Adrenal gland (tissue), 12 donors: ENCODE data around the gene NKX1-2. TPM values are rescaled to one million over a fixed set of nuclear protein-coding genes. Genes with fewer than 3 reads are reported as not detected.

Experiments
- DNase-seq, 7 donors: peaks; one replicate each; pipeline ENCODE4 v3.0.0-alpha.2; 2019 to 2020
- H3K27ac ChIP-seq, 5 donors: fragments of 200-600 bp; sonication (generic) in 4 of 5; 1 replicate in 3 of 5; 2 replicates in 2 of 5; pipeline versions ENCODE4 v1.5.1 to v1.8.0; 2016 to 2020; ENCODE audit warnings: mild to moderate bottlenecking in 1 of 5
- H3K27me3 ChIP-seq: fragments of 200-600 bp; 2 replicates; pipeline ENCODE4 v1.8.0; 2021
- H3K36me3 ChIP-seq, 2 donors: fragments of 200-600 bp; replicated peaks in 1 of 2; 1 replicate in 1 of 2; 2 replicates in 1 of 2; pipeline versions ENCODE4 v1.5.1 to v1.8.0; 2018 to 2022
- H3K4me1 ChIP-seq, 2 donors: fragments of 200-600 bp; replicated peaks in 1 of 2; 1 replicate in 1 of 2; 2 replicates in 1 of 2; pipeline versions ENCODE4 v1.5.1 to v1.8.0; 2018 to 2021
- H3K4me3 ChIP-seq, 4 donors: fragments of 200-600 bp; sonication (generic) in 3 of 4; one replicate each; pipeline ENCODE4 v1.5.1; 2016 to 2018
- H3K9me3 ChIP-seq, 3 donors: fragments of 200-600 bp; sonication (generic) in 1 of 3; replicated peaks in 1 of 3; 1 replicate in 2 of 3; 2 replicates in 1 of 3; pipeline versions ENCODE4 v1.5.1 to v1.8.0; 2016 to 2021
- CTCF ChIP-seq, 6 experiments: fragments of 450-650 bp in 4 of 6; fragments of 200-600 bp in 2 of 6; sonication (generic) in 1 of 6; IDR thresholded peaks; 1 replicate in 5 of 6; 2 replicates in 1 of 6; pipeline versions ENCODE4 v1.5.1 to v1.8.0; 2016 to 2021; ENCODE audit warnings: antibody characterized with exemption in 6 of 6, mild to moderate bottlenecking in 2 of 6, moderate library complexity in 1 of 6
- POLR2A ChIP-seq, 2 donors: fragments of 450-650 bp; IDR thresholded peaks; one replicate each; pipeline ENCODE4 v1.6.1; 2017; ENCODE audit warnings: antibody characterized with exemption in 2 of 2, mild to moderate bottlenecking in 2 of 2, moderate library complexity in 1 of 2
- WGBS, 4 donors: extraction: QIAGEN DNeasy Blood & Tissue Kit in 2 of 4; methylation state at CpG; one replicate each; pipeline versions ENCODE4 v1.1.5 to v1.1.7; 2013 to 2017; 5-methylcytosine and 5-hydroxymethylcytosine counted together
- intact Hi-C, 2 donors: fragments of 100-400 bp; cut with DNase I; formaldehyde crosslinking; loops; one replicate each; pipeline versions ENCODE4 v1.14.1 to v1.15.0; 2022 to 2023
- polyA plus RNA-seq, 3 donors: library from polyadenylated mRNA; stranded (reverse); fragments of 200-250 nt in 2 of 3; fragments of 350-450 nt in 1 of 3; fragmentation: Illumina TruSeq in 1 of 3; extraction: RNeasy Lipid Tissue Mini Kit (QIAGEN cat#74804) in 1 of 3; gene quantifications; one replicate each; pipeline ENCODE4 v1.2.3, GENCODE V29; 2013 to 2014
- total RNA-seq, 9 donors: library from RNA; depleted of rRNA in 4 of 9; stranded (reverse); fragments of >200 nt in 4 of 9; fragments of 120-200 nt in 1 of 9; fragmentation: NEBNext Ultra II Directional in 1 of 9; extraction: Animal tissue kit (Norgen Biotek cat#: 25700) in 1 of 9; gene quantifications; one replicate each; pipeline versions ENCODE4 v1.1.0 to v1.2.4, GENCODE V29; 2013 to 2023
- donor health status: healthy with polysubstance abuse.
- donor health status: Bipolar disorder and iron deficiency.
- donor health status: DM: yes; HTN: yes; CAD: no.
- donor health status: DM: no; HTN: no; CAD: no.
- donor health status: DM: no; HTN: no; CAD: no.
- donor health status: DM: yes; HTN: yes; CAD: no.

Gene NKX1-2
- total and polyA plus RNA-seq, 12 donors: not detected

- Histone ChIP-seq H3K27me3 (no peaks in the 10 kb centered on the region), H3K9me3 (no peaks in the 10 kb centered on the region), H3K4me3 (no peak overlapping the region), H3K36me3 (no peaks in the 10 kb centered on the region), H3K27ac (no peak overlapping the region), H3K4me1 (peaks cover 2 to 19% of the 10 kb centered on the region in 2 donors)
- intact Hi-C loops: no loop called here
- TF ChIP-seq POLR2A (IDR thresholded peaks at IDR 0.05) (no peak), CTCF (IDR thresholded peaks at IDR 0.05) (no peak)
- 87 to 93% (median 89%) methylated on average over 12 to 13 of the region's 13 CpGs for WGBS, 4 donors
- DNase-seq: peak in 4 of 7 donors; percentile 47 to 79 (median 56)
Observed at GRCh38 chr10:124470544-124471434, 21.0 kb upstream of the NKX1-2 start.

GRCh38 chr10:124469956-124470484 is 20.2 kb upstream of the NKX1-2 start:
- peaks cover 8 to 25% of the 10 kb centered on the region in 2 donors for H3K4me1 ChIP-seq
- H3K4me3 ChIP-seq: no peak overlapping the region
- TF ChIP-seq CTCF (IDR thresholded peaks at IDR 0.05) (no peak), POLR2A (IDR thresholded peaks at IDR 0.05) (no peak)
- 83 to 92% (median 86%) methylated on average over 3 to 20 of the region's 20 CpGs for WGBS, 4 donors
- no peaks in the 10 kb centered on the region for H3K9me3 ChIP-seq
- no peak overlapping the region for H3K27ac ChIP-seq
- no peaks in the 10 kb centered on the region for H3K36me3 ChIP-seq
- intact Hi-C loops: no loop called here
- H3K27me3 ChIP-seq: no peaks in the 10 kb centered on the region
- DNase-seq: no peak

GRCh38 chr10:124468624-124469023 is 18.8 kb upstream of the NKX1-2 start:
- intact Hi-C loops: no loop called here
- H3K4me3 ChIP-seq: no peak overlapping the region
- H3K27ac ChIP-seq: peak overlapping the region in 1 of 5 donors; percentile 2
- H3K4me1 ChIP-seq: peaks cover 16 to 38% of the 10 kb centered on the region in 2 donors
- H3K36me3 ChIP-seq: no peaks in the 10 kb centered on the region
- no peak for TF ChIP-seq POLR2A (IDR thresholded peaks at IDR 0.05)
- no peaks in the 10 kb centered on the region for H3K27me3 ChIP-seq
- WGBS, 4 donors: 62 to 76% (median 68%) methylated on average over 6 to 13 of the region's 13 CpGs
- no peak for DNase-seq
- H3K9me3 ChIP-seq: no peaks in the 10 kb centered on the region

- Histone ChIP-seq H3K9me3 (no peaks in the 10 kb centered on the region), H3K36me3 (no peaks in the 10 kb centered on the region), H3K4me1 (peaks cover 21 to 42% of the 10 kb centered on the region in 2 donors), H3K27me3 (no peaks in the 10 kb centered on the region), H3K27ac (peak overlapping the region in 2 of 5 donors; percentile 33 to 43), H3K4me3 (no peak overlapping the region)
- intact Hi-C loops: no loop called here
- no peak for TF ChIP-seq CTCF (IDR thresholded peaks at IDR 0.05)
- no peak for TF ChIP-seq POLR2A (IDR thresholded peaks at IDR 0.05)
- no peak for DNase-seq
- 54 to 70% (median 62%) methylated on average over 4 of the region's 4 CpGs for WGBS, 4 donors
Observed at GRCh38 chr10:124467165-124467564, 17.3 kb upstream of the NKX1-2 start.
